ENCODE data around the gene CLDN4.

The CLDN4 gene

DNA sequence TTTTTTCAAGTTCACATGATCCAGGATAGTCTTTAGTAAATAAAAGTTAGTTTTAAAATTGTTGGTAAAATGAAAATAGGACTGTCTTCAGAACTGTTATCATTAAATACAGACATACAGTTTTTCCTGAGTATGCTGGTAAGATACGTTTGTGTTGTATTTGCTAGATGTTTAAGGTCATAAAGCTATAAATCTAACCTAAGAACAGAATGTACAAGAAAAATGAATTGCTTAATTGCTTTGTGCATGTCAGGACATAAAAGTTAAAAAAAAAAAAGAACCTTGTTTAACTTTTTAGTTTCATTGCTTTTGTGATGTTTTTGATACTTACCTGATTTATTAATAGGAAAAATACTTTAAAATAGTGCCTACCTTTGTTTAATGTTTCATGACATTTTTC, 29.2 kb upstream of the CLDN4 start:
- no peak overlapping the region for H3K4me3 ChIP-seq (ENCODE audit: low read length)
- TF ChIP-seq, protein P1, sequence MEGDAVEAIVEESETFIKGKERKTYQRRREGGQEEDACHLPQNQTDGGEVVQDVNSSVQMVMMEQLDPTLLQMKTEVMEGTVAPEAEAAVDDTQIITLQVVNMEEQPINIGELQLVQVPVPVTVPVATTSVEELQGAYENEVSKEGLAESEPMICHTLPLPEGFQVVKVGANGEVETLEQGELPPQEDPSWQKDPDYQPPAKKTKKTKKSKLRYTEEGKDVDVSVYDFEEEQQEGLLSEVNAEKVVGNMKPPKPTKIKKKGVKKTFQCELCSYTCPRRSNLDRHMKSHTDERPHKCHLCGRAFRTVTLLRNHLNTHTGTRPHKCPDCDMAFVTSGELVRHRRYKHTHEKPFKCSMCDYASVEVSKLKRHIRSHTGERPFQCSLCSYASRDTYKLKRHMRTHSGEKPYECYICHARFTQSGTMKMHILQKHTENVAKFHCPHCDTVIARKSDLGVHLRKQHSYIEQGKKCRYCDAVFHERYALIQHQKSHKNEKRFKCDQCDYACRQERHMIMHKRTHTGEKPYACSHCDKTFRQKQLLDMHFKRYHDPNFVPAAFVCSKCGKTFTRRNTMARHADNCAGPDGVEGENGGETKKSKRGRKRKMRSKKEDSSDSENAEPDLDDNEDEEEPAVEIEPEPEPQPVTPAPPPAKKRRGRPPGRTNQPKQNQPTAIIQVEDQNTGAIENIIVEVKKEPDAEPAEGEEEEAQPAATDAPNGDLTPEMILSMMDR (conservative IDR thresholded peaks at IDR 0.05; ENCODE audit: low read depth, low read length), result no peak
- DNase-seq (ENCODE audit: low read depth), result no peak

DNA sequence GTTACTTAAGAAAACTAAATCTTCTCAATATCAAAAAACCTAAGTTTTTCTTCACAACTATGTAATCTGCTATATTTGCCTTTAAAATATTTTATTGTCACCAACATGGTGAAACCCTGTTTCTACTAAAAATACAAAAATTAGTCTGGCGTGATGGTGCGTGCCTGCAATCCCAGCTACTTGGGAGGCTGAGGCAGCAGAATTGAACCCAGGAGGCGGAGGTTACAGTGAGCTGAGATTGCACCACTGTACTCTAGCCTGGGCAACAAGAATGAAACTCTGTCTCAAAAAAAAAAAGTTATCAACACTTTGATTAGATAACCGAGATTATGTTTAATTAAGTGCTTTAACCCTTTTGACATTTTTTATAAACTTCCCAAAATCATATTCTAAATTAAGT, 28.3 kb upstream of the CLDN4 start:
- no peak for DNase-seq (ENCODE audit: low read depth)
- TF ChIP-seq, protein P1 (conservative IDR thresholded peaks at IDR 0.05; ENCODE audit: low read depth, low read length), result no peak
- no peak overlapping the region for H3K4me3 ChIP-seq (ENCODE audit: low read length)

DNA sequence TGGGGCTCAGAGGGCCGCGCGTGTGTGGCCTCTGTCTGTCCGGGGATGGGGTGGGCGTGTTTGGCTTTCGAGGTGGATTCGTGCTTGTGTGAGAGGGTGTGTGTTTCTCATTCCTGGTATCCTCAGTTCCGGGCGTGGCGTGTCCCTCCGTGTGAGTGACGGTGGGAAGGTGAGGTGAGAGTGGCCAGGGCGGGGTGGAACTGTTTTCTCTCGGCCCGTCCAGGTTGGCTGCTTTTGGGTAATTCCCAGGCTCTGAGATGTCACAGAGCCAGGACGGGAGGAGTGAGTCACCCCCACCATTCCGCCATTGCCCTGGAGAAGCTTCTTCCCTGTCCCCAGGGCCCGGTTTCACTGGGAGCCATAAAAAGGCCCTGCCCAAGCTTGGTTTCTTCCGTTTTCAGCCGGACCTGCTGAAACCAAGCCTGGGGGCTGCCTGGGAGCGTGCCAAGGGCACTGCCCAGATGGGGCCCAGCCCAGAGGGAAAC, 21.3 kb upstream of the CLDN4 start:
- H3K4me3 ChIP-seq (ENCODE audit: low read length), result no peak overlapping the region
- no peak for DNase-seq (ENCODE audit: low read depth)
- TF ChIP-seq, protein P1 (conservative IDR thresholded peaks at IDR 0.05; ENCODE audit: low read depth, low read length), result no peak

DNA sequence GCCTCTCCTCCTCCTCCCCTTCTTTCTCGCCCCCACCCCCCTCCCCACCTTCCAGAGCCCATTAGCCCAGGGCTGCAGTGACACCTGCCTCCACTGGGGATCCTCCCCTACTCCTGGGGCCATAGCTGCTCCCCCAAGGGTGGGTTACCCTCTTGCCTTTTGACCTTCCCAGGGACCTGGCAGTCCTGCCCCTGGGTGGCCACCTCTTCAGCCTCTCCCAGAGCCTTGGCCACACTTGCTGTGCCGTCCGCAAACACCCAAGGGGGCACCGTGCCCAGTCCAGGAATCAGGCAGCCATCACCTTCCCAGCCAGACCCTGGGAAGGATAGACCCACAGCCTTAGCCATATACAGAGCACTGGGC, 19.8 kb upstream of the CLDN4 start:
- no peak for DNase-seq (ENCODE audit: low read depth)
- TF ChIP-seq, protein P1 (conservative IDR thresholded peaks at IDR 0.05; ENCODE audit: low read depth, low read length), result no peak
- H3K4me3 ChIP-seq (ENCODE audit: low read length), result no peak overlapping the region

DNA sequence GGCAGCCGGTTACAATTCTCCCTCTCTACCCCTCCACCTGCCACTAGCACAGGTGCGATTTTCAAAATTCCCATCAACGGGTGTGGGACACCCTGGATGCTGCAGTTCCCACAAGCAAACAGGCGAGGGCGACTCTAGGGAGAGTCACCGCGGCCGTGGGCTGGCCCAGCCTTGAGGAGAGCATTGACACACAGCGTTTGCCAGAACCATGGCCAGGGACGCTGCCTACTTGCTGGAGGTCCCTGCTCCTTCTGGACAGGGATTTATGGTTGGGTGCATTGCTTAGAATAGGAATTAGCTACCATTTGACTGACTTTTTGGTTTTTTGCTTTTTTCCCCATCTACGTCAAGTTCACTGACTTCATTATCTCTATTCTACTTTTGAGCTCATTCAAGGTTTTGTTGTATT, 19.0 kb upstream of the CLDN4 start:
- H3K4me3 ChIP-seq (ENCODE audit: low read length), result no peak overlapping the region
- no peak for DNase-seq (ENCODE audit: low read depth)
- TF ChIP-seq, protein P1 (conservative IDR thresholded peaks at IDR 0.05; ENCODE audit: low read depth, low read length), result peak; percentile 85

DNA sequence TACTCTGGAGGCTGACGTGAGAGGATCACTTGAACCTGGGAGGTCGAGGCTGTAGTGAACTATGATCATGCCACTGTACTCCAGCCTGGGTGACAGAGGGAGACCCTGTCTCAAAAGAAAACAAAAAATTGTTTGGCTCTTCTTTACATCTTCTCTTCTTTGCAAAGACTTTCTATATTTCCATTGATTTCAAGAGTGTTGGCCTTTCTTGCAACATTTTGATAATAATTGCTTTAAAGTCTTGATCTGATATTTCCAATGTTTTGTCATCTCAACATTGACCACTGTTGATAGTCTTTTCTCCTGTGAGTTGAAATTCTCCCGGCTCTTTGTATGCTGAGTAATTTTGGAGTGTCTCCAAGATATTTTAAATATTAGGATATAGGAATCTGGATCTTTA, 17.8 kb upstream of the CLDN4 start:
- no peak overlapping the region for H3K4me3 ChIP-seq (ENCODE audit: low read length)
- TF ChIP-seq, protein P1 (conservative IDR thresholded peaks at IDR 0.05; ENCODE audit: low read depth, low read length), result no peak
- no peak for DNase-seq (ENCODE audit: low read depth)

DNA sequence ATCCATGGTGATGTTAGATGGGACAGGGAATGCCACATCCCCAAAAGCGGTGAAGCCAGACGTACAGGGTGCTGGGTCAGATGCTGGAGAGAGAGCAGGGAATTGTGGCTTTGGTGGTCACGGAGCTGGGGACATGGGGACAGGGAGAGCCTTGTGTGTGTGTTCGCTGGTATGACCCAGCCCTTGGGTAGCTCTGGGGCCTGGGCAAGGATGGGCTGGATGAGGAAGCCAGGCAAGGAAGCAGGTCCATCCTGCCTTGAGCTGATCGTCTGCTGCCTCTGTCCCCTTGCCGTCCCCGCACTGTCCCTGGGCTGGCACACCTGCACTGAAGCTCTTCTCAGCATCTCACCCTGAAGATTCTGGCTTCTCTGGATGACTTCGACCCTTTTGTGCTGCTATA, 15.4 kb upstream of the CLDN4 start:
- no peak for DNase-seq (ENCODE audit: low read depth)
- TF ChIP-seq, protein P1 (conservative IDR thresholded peaks at IDR 0.05; ENCODE audit: low read depth, low read length), result no peak
- no peak overlapping the region for H3K4me3 ChIP-seq (ENCODE audit: low read length)

All from retinal pigment epithelial cell (primary cell).